HG03039 (cell line): ENCODE results near the gene SULT1A3.
"Not testable (repeated sequence)": the region's sequence is repeated elsewhere in the genome, so short reads cannot be mapped to it uniquely, and the experiment has no call there.

Experiments
- ATAC-seq: cut with Tn5 transposase; IDR thresholded peaks from one replicate; pipeline ENCODE4 v1.9.1; 2021; ENCODE audit warnings: mild to moderate bottlenecking, moderate library complexity; ENCODE audit not compliant: unreplicated experiment

SULT1A3 gene

GRCh38 chr16:30186782-30187555 lies 12.1 kb upstream of the SULT1A3 start:
- no peak for ATAC-seq

- ATAC-seq: no peak
Measured at GRCh38 chr16:30187556-30187865, 11.5 kb upstream of the SULT1A3 start.

DNA sequence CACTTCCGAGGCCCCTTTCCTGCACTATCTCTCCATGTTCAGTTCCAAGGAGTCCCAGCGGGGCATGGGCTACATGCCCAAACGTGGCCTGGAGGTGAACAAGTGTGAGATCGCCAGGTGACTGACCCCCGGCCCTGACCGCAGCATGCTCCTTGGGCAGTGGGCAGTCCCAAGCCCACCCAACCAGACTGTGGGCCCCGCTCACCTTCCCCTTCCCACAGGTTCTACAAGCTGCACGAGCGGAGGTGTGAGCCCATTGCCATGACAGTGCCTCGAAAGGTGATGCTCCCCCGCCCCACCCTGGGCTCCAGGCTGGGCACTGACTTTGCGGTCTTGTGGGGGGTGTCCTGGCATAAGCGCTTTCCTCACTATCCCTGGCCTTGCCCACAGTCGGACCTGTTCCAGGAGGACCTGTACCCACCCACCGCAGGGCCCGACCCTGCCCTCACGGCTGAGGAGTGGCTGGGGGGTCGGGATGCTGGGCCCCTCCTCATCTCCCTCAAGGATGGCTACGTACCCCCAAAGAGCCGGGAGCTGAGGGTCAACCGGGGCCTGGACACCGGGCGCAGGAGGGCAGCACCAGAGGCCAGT lies 11.0 kb upstream of the SULT1A3 start:
- ATAC-seq: no peak

DNA sequence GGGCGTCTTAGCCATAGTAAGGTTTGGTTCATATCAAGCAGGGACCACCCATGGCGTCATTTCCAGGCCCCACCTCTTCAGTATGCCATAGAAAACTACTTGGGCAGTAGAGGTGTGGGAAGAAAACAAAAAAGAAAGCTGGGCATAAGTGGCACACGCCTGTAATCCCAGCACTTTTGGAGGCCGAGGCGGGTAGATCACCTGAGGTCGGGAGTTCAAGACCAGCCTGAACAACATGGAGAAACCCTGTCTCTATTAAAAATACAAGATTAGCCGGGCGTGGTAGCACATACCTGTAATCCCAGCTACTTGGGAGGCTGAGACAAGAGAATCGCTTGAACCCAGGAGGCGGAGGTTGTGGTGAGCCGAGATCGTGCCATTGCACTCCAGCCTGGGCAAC lies 7.9 kb upstream of the SULT1A3 start:
- not testable (repeated sequence) for ATAC-seq

- not testable (repeated sequence) for ATAC-seq
Measured at GRCh38 chr16:30193098-30193497, 6.0 kb upstream of the SULT1A3 start.

- peak; percentile 85 for ATAC-seq
Measured at GRCh38 chr16:30193615-30194014, 5.4 kb upstream of the SULT1A3 start, which contains the start of the genes BOLA2B and SLX1A. Gene BOLA2B (minus strand): TSS chr16:30193666. CDS start chr16:30193595, 71 bp downstream. Gene SLX1A (plus strand): TSS chr16:30193875. CDS start chr16:30194085, 210 bp downstream.

DNA sequence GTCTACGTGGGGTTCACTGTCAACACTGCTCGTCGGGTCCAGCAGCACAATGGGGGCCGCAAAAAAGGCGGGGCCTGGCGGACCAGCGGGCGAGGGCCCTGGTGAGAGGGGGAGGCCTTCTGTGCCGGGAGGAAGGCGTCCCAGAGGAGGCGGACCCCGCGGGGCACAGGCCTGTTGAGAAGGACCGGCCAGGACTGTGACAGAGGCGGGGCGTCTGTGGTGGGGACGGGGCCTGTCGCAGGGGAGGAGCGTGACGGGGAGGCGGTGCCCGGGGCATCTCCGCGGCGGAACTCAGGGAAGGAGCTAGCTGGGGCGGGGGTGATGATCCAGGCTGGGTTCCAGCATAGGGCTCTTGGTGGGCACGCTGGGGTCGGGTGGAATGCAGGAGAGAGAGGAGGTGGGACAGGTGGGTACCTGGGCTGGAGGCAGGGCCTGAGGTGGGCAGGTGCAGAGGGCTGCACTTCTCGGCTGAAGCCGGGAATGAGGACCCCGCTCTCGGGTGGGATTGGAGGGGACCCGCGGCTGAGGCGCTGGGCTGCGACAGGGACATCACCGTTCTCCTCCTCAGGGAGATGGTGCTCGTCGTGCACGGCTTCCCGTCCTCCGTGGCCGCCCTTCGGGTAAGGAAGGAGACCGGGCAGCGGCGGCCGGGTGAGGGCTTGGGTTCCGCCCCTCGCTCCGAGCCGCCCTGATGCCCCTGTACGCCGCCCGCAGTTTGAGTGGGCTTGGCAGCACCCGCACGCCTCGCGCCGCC lies 4.7 kb upstream of the SULT1A3 start:
- ATAC-seq: peak; percentile 49

- not testable (repeated sequence) for ATAC-seq
Measured at GRCh38 chr16:30197001-30197400, 2.1 kb upstream of the SULT1A3 start.

GRCh38 chr16:30199608-30200343 lies 721 bp downstream of the SULT1A3 start:
- ATAC-seq: not testable (repeated sequence)

- ATAC-seq: not testable (repeated sequence)
Measured at GRCh38 chr16:30205541-30206236, 6.6 kb downstream of the SULT1A3 start.

DNA sequence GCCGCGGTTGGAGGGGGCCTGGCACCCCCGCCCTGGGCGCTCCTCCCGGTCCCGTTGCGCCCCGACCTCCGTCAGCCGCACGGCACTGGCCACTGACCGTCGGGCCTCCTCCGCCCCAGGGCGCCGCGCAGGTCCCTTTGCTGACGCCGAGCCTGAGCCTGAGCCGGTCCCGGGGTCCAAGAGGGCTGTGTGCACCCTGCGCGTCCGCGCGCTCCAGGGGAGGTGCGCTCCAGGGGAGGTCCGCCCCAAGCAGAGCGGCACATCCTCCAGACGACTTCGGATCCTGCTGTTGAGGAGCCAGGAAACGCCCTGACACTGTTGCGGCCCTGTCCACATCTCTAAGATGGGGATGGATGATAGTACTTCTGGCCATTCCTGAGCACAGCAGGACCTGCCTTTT lies 7.2 kb downstream of the SULT1A3 start:
- not testable (repeated sequence) for ATAC-seq

DNA sequence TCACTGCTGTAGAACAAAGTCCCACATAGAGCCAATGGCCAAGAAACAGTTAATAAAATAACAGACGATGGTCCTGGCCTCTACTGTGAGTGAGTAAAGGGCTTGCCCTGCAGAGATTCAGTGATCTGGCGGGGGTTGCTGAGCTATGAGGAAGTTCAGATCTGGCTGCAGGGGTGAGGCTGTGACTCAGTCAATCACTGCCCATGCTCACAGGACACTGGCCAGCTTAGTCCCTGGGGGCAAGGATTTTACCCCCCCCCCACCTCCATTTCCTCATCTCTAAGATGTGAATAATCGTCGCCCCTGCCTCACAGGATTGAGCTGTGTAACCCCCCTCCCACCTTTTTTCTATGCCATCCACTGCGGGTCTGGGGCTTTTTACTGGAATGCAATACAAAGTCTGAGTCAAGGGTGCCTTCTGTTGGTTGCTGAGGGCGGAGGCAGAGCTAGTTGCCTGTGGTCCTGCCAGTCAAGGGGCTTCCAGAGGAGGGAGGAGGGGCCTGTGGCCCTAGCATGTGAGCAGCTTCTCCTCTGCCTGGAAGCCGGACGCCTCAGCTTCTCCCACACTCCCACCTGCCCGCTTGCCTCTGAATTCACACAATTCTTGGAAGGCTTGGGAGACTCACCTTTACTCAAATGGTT lies 8.1 kb downstream of the SULT1A3 start:
- not testable (repeated sequence) for ATAC-seq

DNA sequence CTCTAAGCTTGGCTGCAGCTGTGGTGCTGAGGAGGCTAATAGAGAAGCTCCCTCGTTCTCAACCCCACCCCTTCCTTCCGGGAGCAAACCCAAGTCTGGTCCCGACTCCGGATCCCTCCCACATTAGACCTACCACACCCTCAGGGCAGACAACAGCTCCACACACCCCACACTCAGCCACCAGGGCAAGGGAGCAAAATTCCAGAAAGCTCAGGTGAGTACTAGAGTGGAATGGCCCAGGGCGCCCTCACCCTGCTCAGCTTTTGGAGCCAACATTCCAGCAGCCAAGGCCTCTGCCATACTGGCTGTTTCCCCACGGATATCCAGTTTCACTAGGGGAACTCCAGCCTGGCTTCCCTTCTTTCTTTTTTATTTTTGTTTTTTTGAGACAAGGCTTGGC lies 10.0 kb downstream of the SULT1A3 start:
- ATAC-seq: not testable (repeated sequence)

- not testable (repeated sequence) for ATAC-seq
Measured at GRCh38 chr16:30211414-30211813, 12.4 kb downstream of the SULT1A3 start.

DNA sequence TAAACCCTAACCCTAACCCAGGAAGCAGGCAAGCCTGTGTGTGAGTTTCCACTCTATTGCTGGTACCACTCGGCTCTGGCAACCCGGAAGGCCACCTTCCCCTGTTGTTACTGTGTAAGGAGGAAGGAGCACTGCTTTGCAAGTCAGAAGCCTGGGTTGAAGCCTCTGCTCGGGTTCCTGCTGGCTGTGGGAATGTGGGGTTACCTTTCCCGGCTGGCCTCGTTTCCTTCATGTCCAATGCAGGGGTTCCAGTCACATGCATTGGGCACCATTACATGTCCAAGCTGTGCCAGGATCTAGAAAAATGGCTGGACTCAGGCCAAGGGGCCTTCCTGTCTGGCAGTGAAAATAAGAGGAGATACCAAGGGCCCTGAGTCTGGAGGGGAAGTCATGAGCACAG lies 18.0 kb downstream of the SULT1A3 start:
- ATAC-seq: not testable (repeated sequence)

DNA sequence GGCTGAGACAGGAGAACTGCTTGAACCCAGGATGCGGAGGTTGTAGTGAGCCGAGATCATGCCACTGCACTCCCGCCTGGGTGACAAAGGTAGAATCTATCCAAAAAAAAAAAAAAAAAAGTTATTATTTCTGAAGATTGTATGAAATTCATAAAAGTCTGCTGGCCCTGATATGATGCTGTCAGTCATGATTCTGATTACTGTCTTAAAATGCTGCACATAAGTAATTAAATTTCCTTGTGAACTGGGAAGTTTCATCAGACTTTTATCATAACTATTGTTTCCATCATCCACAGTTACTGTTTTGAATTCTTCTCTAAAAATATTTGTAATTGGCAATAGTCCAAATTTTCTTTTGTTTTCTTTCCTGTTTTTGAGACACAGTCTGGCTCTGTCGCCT lies 49.3 kb downstream of the SULT1A3 start, which contains the start of gene NPIPB13:
TSS of gene NPIPB13 (minus strand) at position 101 of the 400 bp plus-strand sequence. CDS start 2,906 bp downstream, outside the sequence.
- not testable (repeated sequence) for ATAC-seq
